ENCODE measurements around the gene ABTB2. TPM values are rescaled to one million over a fixed set of nuclear protein-coding genes. Genes with fewer than 3 reads are reported as not detected.

Gene ABTB2
- total and polyA plus RNA-seq, 9 of the 15 experiments (the other 6 are each of a cell fraction or from before 2014, with no cell fraction given), result 0.03 to 0.18 (median 0.12) TPM; not detected in 2

DNA sequence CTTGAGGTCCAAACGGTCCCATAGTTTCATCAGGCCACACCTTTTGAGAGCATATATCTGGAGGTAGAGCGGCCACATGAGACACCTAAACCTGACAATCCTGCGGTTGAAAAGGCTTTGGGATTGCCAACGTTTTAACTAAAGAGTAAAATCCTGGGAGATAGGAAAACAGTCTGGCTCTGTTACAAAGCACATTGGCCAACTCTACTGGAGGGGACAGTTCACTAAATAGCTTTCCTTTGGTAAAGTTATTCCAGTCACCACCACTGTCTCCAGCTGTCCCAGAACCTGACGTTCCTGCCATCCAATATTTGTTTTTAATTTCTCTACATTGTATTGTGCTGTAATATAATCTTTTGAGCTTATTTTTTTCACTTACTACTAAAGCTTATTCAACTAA, 22.0 kb downstream of the ABTB2 start:
- FAIRE-seq (no peak), ATAC-seq (no peak), DNase-seq (ENCODE audit: extremely low read depth in 1 of 4, low spot score in 3 of 4) (no peak)
- BruUV-seq (replicated peaks), result no TSS peak
- CTCF ChIA-PET (ENCODE audit: low intra/inter-chr PET ratio), result no interaction called here
- Histone ChIP-seq H3K27me3 (ENCODE audit: control insufficient read depth in 2 of 2, insufficient read depth in 2 of 2, low read length in 2 of 2) (peaks cover 12 to 33% of the 10 kb centered on the region in 2 experiments), H3K9me1 (ENCODE audit: control insufficient read depth, insufficient read depth, low read length) (no peaks in the 10 kb centered on the region), H3K4me1 (replicated peaks in 1 of 2; ENCODE audit: control insufficient read depth in 2 of 2, insufficient read depth in 2 of 2, low read length in 2 of 2) (no peaks in the 10 kb centered on the region), H3K4me3 (no peak overlapping the region), H3K27ac (ENCODE audit: extremely low read depth, low read depth, low read length) (no peak overlapping the region), H3K4me2 (ENCODE audit: insufficient read depth, low read length) (no peak overlapping the region), H3K9ac (ENCODE audit: insufficient read depth in 1 of 2, low read depth in 2 of 2, low read length in 2 of 2) (no peak overlapping the region), H2AFZ (ENCODE audit: low read depth, low read length) (no peak overlapping the region), H3K36me3 (ENCODE audit: control insufficient read depth, insufficient read depth, low read length) (no peaks in the 10 kb centered on the region), H4K20me1 (replicated peaks; ENCODE audit: control insufficient read depth, insufficient read depth, low read length) (no peaks in the 10 kb centered on the region), H3K9me3 (replicated peaks; ENCODE audit: control insufficient read depth, insufficient read depth, low read depth, low read length) (no peaks in the 10 kb centered on the region), H3K79me2 (ENCODE audit: control insufficient read depth, insufficient read depth, low read length) (no peaks in the 10 kb centered on the region)
- intact Hi-C loops (cut with micrococcal nuclease), result no loop called here
- no peak for TF ChIP-seq ZNF785 (CRISPR knock-in tag; IDR thresholded peaks at IDR 0.05)
- in situ Hi-C loops (cut with MboI), result loop anchor here (25.0 kb wide), 1 partner anchor 498 kb away; no protein-coding TSS in a partner anchor
- POLR2A ChIA-PET, result interaction anchor here (1.2 kb wide), 1 partner anchor 12 kb away, joined by 3 read pairs; no protein-coding TSS in a partner anchor
- WGBS (ENCODE audit: insufficient coverage, low coverage, missing lambda C conversion rate), result 0% methylated on average over 5 of the region's 5 CpGs

DNA sequence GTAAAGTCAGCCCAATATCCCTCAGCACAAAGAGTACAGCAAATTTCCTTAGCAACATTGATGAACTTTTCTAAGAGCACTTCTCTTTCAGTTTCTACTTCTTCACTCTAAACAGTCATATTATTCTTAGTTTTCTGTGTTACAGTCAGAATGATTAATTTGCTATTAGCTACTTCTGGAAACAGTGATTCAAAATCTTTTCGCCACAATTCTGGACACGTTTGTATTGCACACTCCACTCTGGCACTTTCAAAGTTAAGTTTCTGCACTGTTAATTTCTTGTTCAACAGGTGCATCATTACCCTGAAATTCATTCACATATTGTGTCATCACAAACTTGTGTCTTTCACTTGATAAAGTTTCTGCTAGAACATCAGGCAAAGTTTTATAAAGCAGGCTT, 22.5 kb downstream of the ABTB2 start:
- H3K4me2 ChIP-seq (ENCODE audit: insufficient read depth, low read length), result no peak overlapping the region

More for the DNA sequence above, 22.5 kb downstream of the ABTB2 start:
- FAIRE-seq (no peak), DNase-seq (ENCODE audit: extremely low read depth in 1 of 4, low spot score in 3 of 4) (no peak), ATAC-seq (no peak)
- H3K27ac ChIP-seq (ENCODE audit: extremely low read depth, low read depth, low read length), result no peak overlapping the region
- no TSS peak for BruUV-seq (replicated peaks)
- no peaks in the 10 kb centered on the region for H3K79me2 ChIP-seq (ENCODE audit: control insufficient read depth, insufficient read depth, low read length)
- ChIA-PET CTCF (ENCODE audit: low intra/inter-chr PET ratio) (no interaction called here), POLR2A (interaction anchor here (1.2 kb wide), 1 partner anchor 11 kb away, joined by 3 read pairs; no protein-coding TSS in a partner anchor)
- H3K4me1 ChIP-seq (replicated peaks in 1 of 2; ENCODE audit: control insufficient read depth in 2 of 2, insufficient read depth in 2 of 2, low read length in 2 of 2), result no peaks in the 10 kb centered on the region
- 3% methylated on average over 2 of the region's 2 CpGs for WGBS (ENCODE audit: insufficient coverage, low coverage, missing lambda C conversion rate)
- H3K9me1 ChIP-seq (ENCODE audit: control insufficient read depth, insufficient read depth, low read length), result no peaks in the 10 kb centered on the region
- TF ChIP-seq ZNF124 (CRISPR knock-in tag; IDR thresholded peaks at IDR 0.05), result no peak
- TF ChIP-seq PRMT5 (CRISPR knock-in tag; IDR thresholded peaks at IDR 0.05), result no peak
- no peak for TF ChIP-seq NR3C1 (CRISPR knock-in tag; IDR thresholded peaks at IDR 0.05)
- TF ChIP-seq SRSF1 (IDR thresholded peaks at IDR 0.05; ENCODE audit: low read depth, low read length), result no peak
- no peak for TF ChIP-seq ZNF431 (CRISPR knock-in tag; IDR thresholded peaks at IDR 0.05)
- no peak for TF ChIP-seq GTF2E2 (tag; IDR thresholded peaks at IDR 0.05)
- intact Hi-C loops (cut with micrococcal nuclease) (no loop called here), in situ Hi-C loops (cut with MboI) (loop anchor here (25.0 kb wide), 1 partner anchor 498 kb away; no protein-coding TSS in a partner anchor)
- no peak overlapping the region for H3K9ac ChIP-seq (ENCODE audit: insufficient read depth in 1 of 2, low read depth in 2 of 2, low read length in 2 of 2)
- no peak overlapping the region for H3K4me3 ChIP-seq
- no peaks in the 10 kb centered on the region for H3K36me3 ChIP-seq (ENCODE audit: control insufficient read depth, insufficient read depth, low read length)
- no peak overlapping the region for H2AFZ ChIP-seq (ENCODE audit: low read depth, low read length)
- H4K20me1 ChIP-seq (replicated peaks; ENCODE audit: control insufficient read depth, insufficient read depth, low read length), result no peaks in the 10 kb centered on the region
- H3K9me3 ChIP-seq (replicated peaks; ENCODE audit: control insufficient read depth, insufficient read depth, low read depth, low read length), result no peaks in the 10 kb centered on the region
- peaks cover 12 to 28% of the 10 kb centered on the region in 2 experiments for H3K27me3 ChIP-seq (ENCODE audit: control insufficient read depth in 2 of 2, insufficient read depth in 2 of 2, low read length in 2 of 2)

Data from K562 (cell line).